Transverse colon (tissue), 4 donors: Measurements from ENCODE around the gene ESF1.

Source experiments
- CTCF ChIP-seq, 5 experiments: fragments of 200-600 bp in 3 of 5; fragments of 450-650 bp in 2 of 5; sonication (generic) in 3 of 5; IDR thresholded peaks; 1 replicate in 2 of 5; 2 replicates in 3 of 5; pipeline ENCODE4 v1.5.1; 2016 to 2017; ENCODE audit warnings: antibody characterized with exemption in 5 of 5, inconsistent platforms in 3 of 5, mild to moderate bottlenecking in 2 of 5, moderate library complexity in 1 of 5
- EP300 ChIP-seq: sonication (generic); formaldehyde crosslinking; IDR thresholded peaks from one replicate; pipeline ENCODE4 v1.6.1; 2017; ENCODE audit warnings: antibody characterized with exemption, low read depth
- POLR2A ChIP-seq: fragments of 450-650 bp; IDR thresholded peaks from one replicate; pipeline ENCODE4 v1.6.1; 2016; ENCODE audit warnings: antibody characterized with exemption, mild to moderate bottlenecking, moderate library complexity
- POLR2AphosphoS5 ChIP-seq, 3 donors: sonication (generic); formaldehyde crosslinking; IDR thresholded peaks; one replicate each; pipeline ENCODE4 v1.6.1; 2016; ENCODE audit warnings: antibody characterized with exemption in 3 of 3

- TF ChIP-seq CTCF (IDR thresholded peaks at IDR 0.05), result no peak
- no peak for TF ChIP-seq POLR2A
- no peak for TF ChIP-seq EP300
- no peak for TF ChIP-seq POLR2AphosphoS5 (IDR thresholded peaks at IDR 0.05)
Measured at GRCh38 chr20:13793001-13793400, 8.3 kb upstream of the ESF1 start.
